H9 (cell line): ENCODE data around the gene ITPKC. TPM values are rescaled to one million over a fixed set of nuclear protein-coding genes. Genes with fewer than 3 reads are reported as not detected.

Source experiments
- DNase-seq: peaks from one replicate; pipeline ENCODE4 v3.0.0-alpha.2; 2017
- H2AFZ ChIP-seq: one replicate; pipeline ENCODE4 v1.6.1; 2013; ENCODE audit warnings: mild to moderate bottlenecking, low read length, control low read depth, moderate library complexity
- H2AK5ac ChIP-seq: 2 replicates; pipeline ENCODE4 v1.6.1; 2013; ENCODE audit warnings: low read length, control low read depth, mixed read lengths; ENCODE audit not compliant: insufficient read length
- H2BK120ac ChIP-seq: one replicate; pipeline ENCODE4 v1.6.1; 2013; ENCODE audit warnings: low read depth, mild to moderate bottlenecking, low read length, control low read depth, inconsistent platforms; ENCODE audit not compliant: poor library complexity, severe bottlenecking
- H2BK12ac ChIP-seq: 2 replicates; pipeline ENCODE4 v1.6.1; 2013; ENCODE audit warnings: low read length, control low read depth, mixed read lengths, low read depth; ENCODE audit not compliant: insufficient read length
- H2BK15ac ChIP-seq: 2 replicates; pipeline ENCODE4 v1.6.1; 2013; ENCODE audit warnings: low read depth, low read length, control low read depth
- H2BK20ac ChIP-seq: one replicate; pipeline ENCODE4 v1.6.1; 2013; ENCODE audit warnings: low read depth, mild to moderate bottlenecking, low read length, control low read depth, inconsistent platforms; ENCODE audit not compliant: poor library complexity, severe bottlenecking
- H2BK5ac ChIP-seq: 2 replicates; pipeline ENCODE4 v1.6.1; 2013; ENCODE audit warnings: low read length, control low read depth, mixed read lengths; ENCODE audit not compliant: insufficient read length
- H3K14ac ChIP-seq: 2 replicates; pipeline ENCODE4 v1.6.1; 2013; ENCODE audit warnings: low read length, control low read depth; ENCODE audit not compliant: insufficient read depth
- H3K18ac ChIP-seq: 2 replicates; pipeline ENCODE4 v1.6.1; 2013; ENCODE audit warnings: low read depth, mild to moderate bottlenecking, mixed read lengths, low read length, control low read depth; ENCODE audit not compliant: insufficient read length
- H3K23ac ChIP-seq: 2 replicates; pipeline ENCODE4 v1.6.1; 2013; ENCODE audit warnings: low read length, control low read depth, mixed read lengths, low read depth; ENCODE audit not compliant: insufficient read length
- H3K23me2 ChIP-seq: 2 replicates; pipeline ENCODE4 v1.6.1; 2013; ENCODE audit warnings: low read depth, mild to moderate bottlenecking, mixed read lengths, low read length, control low read depth; ENCODE audit not compliant: insufficient read length, poor library complexity, severe bottlenecking
- H3K27ac ChIP-seq: 2 replicates; pipeline ENCODE4 v1.5.1; 2013; ENCODE audit warnings: low read length, control low read depth, mixed read lengths, low read depth; ENCODE audit not compliant: insufficient read length
- H3K27me3 ChIP-seq: 2 replicates; pipeline ENCODE4 v1.6.1; 2013; ENCODE audit warnings: low read length, control low read depth, inconsistent platforms; ENCODE audit not compliant: insufficient read depth
- H3K4ac ChIP-seq: 2 replicates; pipeline ENCODE4 v1.6.1; 2013; ENCODE audit warnings: low read depth, mild to moderate bottlenecking, control low read depth, inconsistent platforms, low read length, moderate library complexity
- H3K4me1 ChIP-seq: 2 replicates; pipeline ENCODE4 v1.6.1; 2013; ENCODE audit warnings: low read length, control low read depth, inconsistent platforms; ENCODE audit not compliant: insufficient read depth
- H3K4me2 ChIP-seq: 2 replicates; pipeline ENCODE4 v1.6.1; 2013; ENCODE audit warnings: low read length, control low read depth, mixed read lengths; ENCODE audit not compliant: insufficient read length, insufficient read depth
- H3K56ac ChIP-seq: 2 replicates; pipeline ENCODE4 v1.6.1; 2013; ENCODE audit warnings: low read depth, mild to moderate bottlenecking, mixed read lengths, low read length, control low read depth; ENCODE audit not compliant: insufficient read length
- H3K79me1 ChIP-seq: 2 replicates; pipeline ENCODE4 v1.6.1; 2013; ENCODE audit warnings: low read depth, mild to moderate bottlenecking, moderate library complexity, low read length, control low read depth, inconsistent platforms; ENCODE audit not compliant: insufficient read depth, poor library complexity, severe bottlenecking
- H3K79me2 ChIP-seq: 2 replicates; pipeline ENCODE4 v1.6.1; 2013; ENCODE audit warnings: low read length, control low read depth, inconsistent platforms; ENCODE audit not compliant: insufficient read depth
- H3K9ac ChIP-seq: 2 replicates; pipeline ENCODE4 v1.6.1; 2013; ENCODE audit warnings: low read length, control low read depth, mixed read lengths; ENCODE audit not compliant: insufficient read length; ENCODE audit errors: extremely low read depth
- H3K9me3 ChIP-seq: one replicate; pipeline ENCODE4 v1.6.1; 2013; ENCODE audit warnings: low read depth, low read length, inconsistent platforms; ENCODE audit not compliant: control insufficient read depth
- H3T11ph ChIP-seq: one replicate; pipeline ENCODE4 v1.6.1; 2013; ENCODE audit warnings: mild to moderate bottlenecking, low read length, control low read depth, inconsistent platforms
- H4K20me1 ChIP-seq: one replicate; pipeline ENCODE4 v1.6.1; 2013; ENCODE audit not compliant: control insufficient read depth, insufficient read length, insufficient read depth
- H4K5ac ChIP-seq: 2 replicates; pipeline ENCODE4 v1.6.1; 2013; ENCODE audit warnings: low read depth, mild to moderate bottlenecking, mixed read lengths, low read length, control low read depth; ENCODE audit not compliant: insufficient read length
- H4K8ac ChIP-seq: replicated peaks from 2 replicates; pipeline ENCODE4 v1.6.1; 2013; ENCODE audit warnings: low read length, control low read depth, mixed read lengths, low read depth; ENCODE audit not compliant: insufficient read length
- H4K91ac ChIP-seq: 2 replicates; pipeline ENCODE4 v1.6.1; 2013; ENCODE audit warnings: low read depth, mild to moderate bottlenecking, moderate library complexity, mixed read lengths, low read length, control low read depth; ENCODE audit not compliant: insufficient read length
- H3K27ac Mint-ChIP-seq, 3 experiments: 2 replicates in 2 of 3; 3 replicates in 1 of 3; pipeline ENCODE4 v1.8.0; 2020 to 2021; ENCODE audit warnings: mixed read lengths in 3 of 3, mild to moderate bottlenecking in 1 of 3, moderate library complexity in 1 of 3
- H3K27me3 Mint-ChIP-seq: 2 replicates; pipeline ENCODE4 v1.8.0; 2021; ENCODE audit warnings: low read depth, mild to moderate bottlenecking, moderate library complexity, mixed read lengths
- H3K36me3 Mint-ChIP-seq, 3 experiments: 2 replicates in 2 of 3; 3 replicates in 1 of 3; pipeline ENCODE4 v1.8.0; 2020 to 2021; ENCODE audit warnings: low read depth in 3 of 3, mixed read lengths in 3 of 3; ENCODE audit not compliant: insufficient read depth in 1 of 3
- H3K4me1 Mint-ChIP-seq, 2 experiments: 2 replicates each; pipeline ENCODE4 v1.8.0; 2020; ENCODE audit warnings: mixed read lengths in 2 of 2
- H3K4me3 Mint-ChIP-seq, 2 experiments: 2 replicates in 1 of 2; 3 replicates in 1 of 2; pipeline ENCODE4 v1.8.0; 2020 to 2021; ENCODE audit warnings: mild to moderate bottlenecking in 2 of 2, mixed read lengths in 2 of 2, moderate library complexity in 1 of 2
- H3K9me3 Mint-ChIP-seq, 2 experiments: 2 replicates in 1 of 2; 3 replicates in 1 of 2; pipeline ENCODE4 v1.8.0; 2020; ENCODE audit warnings: mild to moderate bottlenecking in 2 of 2, mixed read lengths in 2 of 2, moderate library complexity in 1 of 2
- CTCF ChIP-seq: fragments of 200-600 bp; sonication (generic); conservative IDR thresholded peaks from 3 replicates; pipeline ENCODE4 v1.8.0; 2021; ENCODE audit warnings: antibody characterized with exemption, mild to moderate bottlenecking
- WGBS: extraction: QIAGEN DNeasy Blood & Tissue Kit; methylation state at CpG from one replicate; pipeline ENCODE4 v1.1.7; 2013; ENCODE audit warnings: missing lambda C conversion rate, low lambda C conversion rate, mixed read lengths; ENCODE audit not compliant: insufficient read length; ENCODE audit errors: extremely low coverage; 5-methylcytosine and 5-hydroxymethylcytosine counted together
- total RNA-seq: library from RNA; stranded (reverse); gene quantifications from 2 replicates; pipeline ENCODE4 v1.2.1, GENCODE V29; 2021

ITPKC gene
- total RNA-seq, 1 experiment from 2014 or later: 11.2 TPM

DNA sequence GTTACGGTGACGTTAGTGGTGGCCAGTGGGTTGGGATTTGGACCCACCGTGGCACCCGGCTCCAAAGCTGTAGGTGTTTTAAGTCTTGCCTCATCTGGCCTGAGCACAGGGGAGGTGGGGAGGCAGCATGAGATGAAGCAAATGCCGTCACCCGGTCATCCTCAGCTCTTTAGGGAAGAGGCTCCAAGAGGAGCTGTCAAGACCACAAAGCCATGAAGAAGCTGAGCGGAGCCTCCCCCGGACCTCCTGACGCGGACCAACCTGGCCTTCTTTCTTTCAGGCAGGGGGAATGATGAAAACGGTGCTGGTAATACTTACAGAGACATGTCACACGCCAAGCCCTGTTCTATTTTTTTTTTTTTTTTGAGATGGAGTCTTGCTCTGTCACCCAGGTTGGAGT is 26.0 kb downstream of the ITPKC start:
- H3K23me2 ChIP-seq: no peaks in the 10 kb centered on the region
- H4K8ac ChIP-seq: no peak overlapping the region
- WGBS: no CpG with 5 or more reads among the region's 12 CpGs
- H3K27me3 Mint-ChIP-seq: no peaks in the 10 kb centered on the region
- no peak overlapping the region for H3K4me3 Mint-ChIP-seq
- no peak overlapping the region for H3T11ph ChIP-seq
- H3K9me3 Mint-ChIP-seq: no peaks in the 10 kb centered on the region
- no peak overlapping the region for H2BK5ac ChIP-seq
- no peak overlapping the region for H2BK20ac ChIP-seq
- no peak overlapping the region for H2AK5ac ChIP-seq
- H3K4me1 ChIP-seq: 0 out of 2 replicates have a peak, but pooled peaks cover 4% of the 10 kb centered on the region
- H3K27ac Mint-ChIP-seq: no peak overlapping the region
- H3K79me2 ChIP-seq: no peaks in the 10 kb centered on the region
- H3K9me3 ChIP-seq: no peaks in the 10 kb centered on the region
- no peak overlapping the region for H3K4ac ChIP-seq
- no peaks in the 10 kb centered on the region for H4K20me1 ChIP-seq
- no peak overlapping the region for H3K27ac ChIP-seq
- TF ChIP-seq CTCF: no peak
- no peak for DNase-seq
- no peak overlapping the region for H3K9ac ChIP-seq
- no peak overlapping the region for H2BK15ac ChIP-seq
- H3K18ac ChIP-seq: no peak overlapping the region
- H3K56ac ChIP-seq: no peak overlapping the region
- no peak overlapping the region for H3K4me2 ChIP-seq
- peaks cover 3 to 16% (median 12%) of the 10 kb centered on the region in 3 experiments; a peak in 4 of 7 replicates for H3K36me3 Mint-ChIP-seq
- H3K4me1 Mint-ChIP-seq: peaks cover 11 to 15% of the 10 kb centered on the region in 2 experiments
- H4K5ac ChIP-seq: no peak overlapping the region
- no peak overlapping the region for H2BK12ac ChIP-seq
- H2BK120ac ChIP-seq: no peak overlapping the region
- no peak overlapping the region for H4K91ac ChIP-seq
- no peak overlapping the region for H3K14ac ChIP-seq
- no peaks in the 10 kb centered on the region for H3K27me3 ChIP-seq
- H3K79me1 ChIP-seq: no peaks in the 10 kb centered on the region
- H2AFZ ChIP-seq: no peak overlapping the region
- no peak overlapping the region for H3K23ac ChIP-seq
